Liver (tissue), 3 donors: ENCODE results near the gene AGBL4.

Experiments
- EGR1 ChIP-seq, 2 donors: IDR thresholded peaks; 2 replicates each; pipeline ENCODE4 v1.6.1; 2016 to 2018; ENCODE audit warnings: antibody characterized with exemption in 2 of 2, low read depth in 2 of 2
- GABPA ChIP-seq, 2 donors: IDR thresholded peaks in 1 of 2; conservative IDR thresholded peaks in 1 of 2; 2 replicates each; pipeline ENCODE4 v1.6.1; 2016; ENCODE audit warnings: antibody characterized with exemption in 2 of 2, mild to moderate bottlenecking in 1 of 2, moderate library complexity in 1 of 2
- RXRA ChIP-seq, 2 donors: IDR thresholded peaks; 2 replicates each; pipeline ENCODE4 v1.6.1; 2017 to 2018; ENCODE audit warnings: antibody characterized with exemption in 2 of 2, mild to moderate bottlenecking in 1 of 2
- TAF1 ChIP-seq: conservative IDR thresholded peaks from 2 replicates; pipeline ENCODE4 v1.6.1; 2016; ENCODE audit warnings: antibody characterized with exemption, mild to moderate bottlenecking
- YY1 ChIP-seq: IDR thresholded peaks from 2 replicates; pipeline ENCODE4 v1.6.1; 2016; ENCODE audit warnings: antibody characterized with exemption, mild to moderate bottlenecking
- TF ChIP-seq, protein P1 (sequence below): fragments of 150-350 bp; IDR thresholded peaks from 2 replicates; pipeline ENCODE4 v1.5.1; 2017; ENCODE audit warnings: improper control_type of control experiment, low read depth, low read length; ENCODE audit not compliant: missing input control
- TF ChIP-seq, protein P2 (sequence below): IDR thresholded peaks from 2 replicates; pipeline ENCODE4 v1.6.1; 2016; ENCODE audit warnings: antibody characterized with exemption
- donor health status: healthy.
- donor health status: healthy.

DNA sequence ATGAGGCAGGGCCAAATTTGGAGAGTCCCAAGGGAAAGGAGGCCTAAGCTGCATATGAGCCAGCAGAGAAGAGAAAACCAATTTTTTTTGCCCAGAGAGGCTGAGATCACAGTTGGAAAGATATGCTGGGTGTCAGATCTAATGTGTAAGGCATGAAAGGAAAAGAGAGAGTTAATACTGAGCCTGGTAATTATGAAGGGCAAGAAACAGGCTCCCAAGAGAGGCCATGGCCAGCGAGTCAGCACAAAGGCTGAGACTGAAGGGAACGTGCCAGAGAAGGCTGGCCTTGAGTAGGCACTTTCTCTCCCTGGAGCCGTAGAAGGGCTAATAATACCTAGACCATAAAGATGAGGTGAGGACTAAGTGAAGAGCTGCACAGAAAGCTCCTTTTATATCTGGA, 1215.3 kb downstream of the AGBL4 start:
- TF ChIP-seq, protein P1, sequence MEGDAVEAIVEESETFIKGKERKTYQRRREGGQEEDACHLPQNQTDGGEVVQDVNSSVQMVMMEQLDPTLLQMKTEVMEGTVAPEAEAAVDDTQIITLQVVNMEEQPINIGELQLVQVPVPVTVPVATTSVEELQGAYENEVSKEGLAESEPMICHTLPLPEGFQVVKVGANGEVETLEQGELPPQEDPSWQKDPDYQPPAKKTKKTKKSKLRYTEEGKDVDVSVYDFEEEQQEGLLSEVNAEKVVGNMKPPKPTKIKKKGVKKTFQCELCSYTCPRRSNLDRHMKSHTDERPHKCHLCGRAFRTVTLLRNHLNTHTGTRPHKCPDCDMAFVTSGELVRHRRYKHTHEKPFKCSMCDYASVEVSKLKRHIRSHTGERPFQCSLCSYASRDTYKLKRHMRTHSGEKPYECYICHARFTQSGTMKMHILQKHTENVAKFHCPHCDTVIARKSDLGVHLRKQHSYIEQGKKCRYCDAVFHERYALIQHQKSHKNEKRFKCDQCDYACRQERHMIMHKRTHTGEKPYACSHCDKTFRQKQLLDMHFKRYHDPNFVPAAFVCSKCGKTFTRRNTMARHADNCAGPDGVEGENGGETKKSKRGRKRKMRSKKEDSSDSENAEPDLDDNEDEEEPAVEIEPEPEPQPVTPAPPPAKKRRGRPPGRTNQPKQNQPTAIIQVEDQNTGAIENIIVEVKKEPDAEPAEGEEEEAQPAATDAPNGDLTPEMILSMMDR = no peak
- TF ChIP-seq RXRA (IDR thresholded peaks at IDR 0.05) (no peak), EGR1 (IDR thresholded peaks at IDR 0.05; ENCODE audit: low read depth in 2 of 2) (no peak), TAF1 (no peak), GABPA (IDR thresholded peaks at IDR 0.05 in 1 of 2, conservative IDR thresholded peaks at IDR 0.05 in 1 of 2) (no peak), YY1 (no peak)
- TF ChIP-seq, protein P2, sequence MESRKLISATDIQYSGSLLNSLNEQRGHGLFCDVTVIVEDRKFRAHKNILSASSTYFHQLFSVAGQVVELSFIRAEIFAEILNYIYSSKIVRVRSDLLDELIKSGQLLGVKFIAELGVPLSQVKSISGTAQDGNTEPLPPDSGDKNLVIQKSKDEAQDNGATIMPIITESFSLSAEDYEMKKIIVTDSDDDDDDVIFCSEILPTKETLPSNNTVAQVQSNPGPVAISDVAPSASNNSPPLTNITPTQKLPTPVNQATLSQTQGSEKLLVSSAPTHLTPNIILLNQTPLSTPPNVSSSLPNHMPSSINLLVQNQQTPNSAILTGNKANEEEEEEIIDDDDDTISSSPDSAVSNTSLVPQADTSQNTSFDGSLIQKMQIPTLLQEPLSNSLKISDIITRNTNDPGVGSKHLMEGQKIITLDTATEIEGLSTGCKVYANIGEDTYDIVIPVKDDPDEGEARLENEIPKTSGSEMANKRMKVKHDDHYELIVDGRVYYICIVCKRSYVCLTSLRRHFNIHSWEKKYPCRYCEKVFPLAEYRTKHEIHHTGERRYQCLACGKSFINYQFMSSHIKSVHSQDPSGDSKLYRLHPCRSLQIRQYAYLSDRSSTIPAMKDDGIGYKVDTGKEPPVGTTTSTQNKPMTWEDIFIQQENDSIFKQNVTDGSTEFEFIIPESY = no peak
